HG03066 (cell line): ENCODE measurements around the gene TMCO6.
"Not testable (repeated sequence)": the region's sequence is repeated elsewhere in the genome, so short reads cannot be mapped to it uniquely, and the experiment has no call there.

ENCODE experiments used
- ATAC-seq: cut with Tn5 transposase; IDR thresholded peaks from one replicate; pipeline ENCODE4 v1.9.1; 2021; ENCODE audit warnings: low read depth; ENCODE audit not compliant: unreplicated experiment

The TMCO6 gene

GRCh38 chr5:140639148-140639981 lies at the start of gene TMCO6:
TMCO6 (plus strand) TSS chr5:140639451; CDS start chr5:140639528, 77 bp downstream.
- ATAC-seq = peak; percentile 93

DNA sequence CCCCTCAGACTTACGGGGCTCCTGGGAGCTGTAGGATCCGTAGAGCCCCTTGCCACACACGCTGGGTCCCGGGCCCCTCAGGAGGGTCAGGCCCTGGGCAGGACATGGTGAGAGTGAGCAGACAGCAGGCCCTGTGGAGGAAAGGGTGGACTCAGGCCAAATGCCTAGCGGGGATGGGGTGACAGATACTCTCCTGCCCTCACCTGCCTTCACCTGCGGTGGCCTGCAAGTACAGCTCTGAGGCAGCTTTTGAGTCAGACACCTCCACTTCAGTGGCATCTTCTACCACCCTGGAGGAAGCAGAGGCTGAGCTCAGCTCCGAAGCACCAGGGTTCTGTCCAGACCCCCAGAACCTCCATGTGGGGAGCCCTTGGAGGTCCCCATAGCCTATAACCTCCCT lies 48.4 kb upstream of the TMCO6 start:
- ATAC-seq = no peak

DNA sequence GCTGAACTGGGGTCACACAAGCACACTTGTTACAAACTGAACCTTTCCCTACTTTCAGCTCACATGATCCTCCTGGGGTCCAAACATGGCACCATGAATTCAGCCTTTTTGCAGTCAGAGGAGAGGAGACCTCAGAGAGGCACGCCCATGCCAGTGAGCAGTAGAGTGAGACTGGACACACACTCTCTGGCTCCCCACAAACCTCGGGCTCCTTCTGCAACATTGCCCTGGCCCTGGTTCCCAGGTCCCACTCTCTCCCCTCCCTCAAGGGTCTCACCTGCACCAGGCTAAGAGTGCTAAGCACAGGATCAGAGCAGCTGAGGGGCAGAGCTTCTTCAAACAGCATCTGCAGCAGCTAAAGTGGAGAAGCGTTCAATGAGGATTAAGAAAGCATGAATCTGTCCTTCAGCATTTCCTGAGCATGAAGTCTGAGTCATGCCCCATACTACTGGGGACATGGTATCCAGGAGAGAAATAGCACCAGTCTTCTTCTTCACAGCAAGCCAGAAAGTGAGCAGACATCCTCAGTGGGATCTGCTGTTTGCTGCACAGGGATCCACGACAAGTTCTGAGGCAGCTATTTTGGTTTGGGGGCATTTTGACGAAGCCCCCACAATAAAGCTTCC lies 47.4 kb upstream of the TMCO6 start:
- no peak for ATAC-seq

- not testable (repeated sequence) for ATAC-seq
Measured at GRCh38 chr5:140593070-140593469, 46.2 kb upstream of the TMCO6 start.

GRCh38 chr5:140594169-140594568 lies 45.1 kb upstream of the TMCO6 start:
- ATAC-seq = no peak

- no peak for ATAC-seq
Measured at GRCh38 chr5:140595538-140596300, 43.5 kb upstream of the TMCO6 start.

DNA sequence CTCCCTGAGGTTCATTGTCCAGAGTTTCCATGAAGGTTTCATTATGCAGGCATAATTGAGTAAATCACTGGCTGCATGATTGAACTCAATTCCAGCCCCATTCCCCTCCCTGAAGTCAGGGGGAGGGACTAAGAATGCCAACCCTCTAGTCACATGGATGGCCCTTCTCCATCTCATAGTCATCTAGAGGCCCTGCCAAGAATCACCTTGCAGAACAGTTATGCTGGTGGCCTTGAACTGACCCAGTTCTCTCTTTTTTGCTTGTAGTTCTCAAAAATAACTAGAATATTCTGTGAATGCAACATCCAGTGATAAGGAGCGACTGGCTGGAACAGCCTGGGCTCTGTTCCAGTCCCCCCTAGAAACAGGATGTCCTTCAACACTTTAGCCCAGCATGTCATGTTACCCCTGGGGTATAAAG lies 42.9 kb upstream of the TMCO6 start:
- ATAC-seq = no peak

GRCh38 chr5:140598836-140599235 lies 40.4 kb upstream of the TMCO6 start:
- no peak for ATAC-seq

GRCh38 chr5:140600096-140600495 lies 39.2 kb upstream of the TMCO6 start:
- no peak for ATAC-seq

- no peak for ATAC-seq
Measured at GRCh38 chr5:140602147-140602546, 37.1 kb upstream of the TMCO6 start.

DNA sequence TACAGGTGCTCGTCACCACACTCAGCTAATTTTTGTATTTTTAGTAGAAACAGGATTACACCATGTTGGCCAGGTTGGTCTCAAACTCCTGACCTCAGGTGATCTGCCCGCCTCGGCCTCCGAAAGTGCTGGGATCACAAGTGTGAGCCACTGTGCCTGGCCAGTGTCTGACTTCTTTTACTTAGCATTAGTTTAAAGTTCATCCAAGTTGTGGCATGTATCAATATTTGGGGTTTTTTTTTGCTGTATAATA lies 35.9 kb upstream of the TMCO6 start:
- not testable (repeated sequence) for ATAC-seq

- no peak for ATAC-seq
Measured at GRCh38 chr5:140603734-140604133, 35.5 kb upstream of the TMCO6 start.

DNA sequence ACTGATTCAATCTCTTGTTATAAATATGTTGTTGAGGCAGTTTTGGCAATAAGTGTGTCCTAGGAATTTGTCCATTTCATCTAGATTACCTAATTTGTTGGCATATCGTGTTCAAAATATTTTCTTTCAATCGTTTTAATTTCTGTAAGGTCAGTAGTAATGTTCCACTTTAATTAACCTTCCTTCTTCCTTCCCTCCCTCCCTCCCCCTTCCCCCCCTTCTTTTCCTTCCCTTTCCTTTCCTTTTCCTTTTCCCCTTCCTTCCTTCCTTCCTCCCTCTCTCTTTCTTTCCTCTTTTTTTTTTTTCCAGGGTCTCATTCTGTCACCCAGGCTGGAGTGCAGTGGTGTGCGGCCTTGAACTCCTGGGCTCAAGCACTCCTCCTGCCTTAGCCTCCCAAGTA lies 33.4 kb upstream of the TMCO6 start:
- no peak for ATAC-seq

GRCh38 chr5:140607031-140607430 lies 32.2 kb upstream of the TMCO6 start:
- no peak for ATAC-seq

GRCh38 chr5:140608722-140609121 lies 30.5 kb upstream of the TMCO6 start:
- no peak for ATAC-seq

DNA sequence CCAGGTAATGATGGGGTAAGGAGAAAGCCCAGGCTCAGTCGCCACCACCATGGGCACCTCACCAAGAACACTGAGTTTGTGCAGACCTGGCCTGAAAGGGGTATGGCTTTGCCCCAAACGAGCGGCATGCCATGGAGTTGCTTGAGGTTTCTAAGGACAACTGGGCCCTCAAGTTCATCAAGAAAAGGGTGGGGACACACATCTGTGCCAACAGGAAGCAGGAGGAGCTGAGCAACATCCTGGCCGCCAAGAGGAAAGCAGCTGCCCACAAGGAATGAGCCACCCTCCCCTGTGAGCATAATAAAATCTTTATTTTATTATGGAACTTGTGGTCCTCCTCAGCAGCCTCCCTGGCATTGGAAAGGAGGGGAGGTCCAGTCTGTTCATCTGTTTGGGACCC lies 30.1 kb upstream of the TMCO6 start:
- ATAC-seq = no peak

DNA sequence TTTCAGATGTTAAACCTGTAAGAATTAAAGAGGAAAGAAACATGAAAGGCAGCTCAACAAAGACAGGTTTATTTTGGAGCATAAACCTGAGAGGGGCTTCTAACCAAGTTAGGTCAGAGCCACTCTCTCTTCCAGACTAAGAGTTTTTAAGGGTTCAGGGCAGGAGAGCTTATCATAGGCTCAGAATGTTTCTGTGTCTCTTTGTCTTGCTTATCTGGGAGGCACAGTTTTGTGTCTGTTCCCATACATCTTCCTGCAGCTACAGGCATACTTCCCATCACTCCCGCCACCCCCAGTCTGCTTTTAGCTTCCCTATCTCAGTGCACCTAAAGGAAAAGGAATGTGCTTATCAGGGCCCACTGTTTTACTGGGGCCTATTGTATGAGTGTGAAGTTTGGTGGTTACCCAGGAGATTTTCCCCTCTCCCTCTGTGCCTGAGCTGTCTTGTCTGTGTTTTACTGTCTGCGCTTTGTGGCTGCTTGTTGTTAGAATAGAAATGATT lies 28.2 kb upstream of the TMCO6 start:
- no peak for ATAC-seq

DNA sequence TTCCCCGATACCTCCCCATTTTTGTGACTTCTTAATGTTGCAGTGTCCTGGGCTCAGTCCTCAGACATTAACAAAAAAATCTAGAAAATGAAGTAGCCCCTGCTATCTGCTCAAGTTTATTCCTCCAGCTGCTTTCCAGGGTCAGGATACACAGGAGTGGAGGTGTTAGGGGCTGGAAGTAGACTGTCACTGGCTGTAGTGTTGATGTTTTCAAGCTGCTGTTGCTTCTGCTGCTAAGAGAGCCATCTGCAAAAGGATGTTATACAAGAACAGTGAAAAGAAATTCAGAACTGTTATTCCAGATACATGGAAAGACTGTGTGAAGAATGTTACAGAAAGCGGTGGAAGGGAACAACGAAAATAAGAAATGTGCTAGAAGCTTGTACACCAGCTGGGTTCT lies 16.9 kb upstream of the TMCO6 start:
- ATAC-seq = no peak

- not testable (repeated sequence) for ATAC-seq
Measured at GRCh38 chr5:140623061-140623460, 16.2 kb upstream of the TMCO6 start.

DNA sequence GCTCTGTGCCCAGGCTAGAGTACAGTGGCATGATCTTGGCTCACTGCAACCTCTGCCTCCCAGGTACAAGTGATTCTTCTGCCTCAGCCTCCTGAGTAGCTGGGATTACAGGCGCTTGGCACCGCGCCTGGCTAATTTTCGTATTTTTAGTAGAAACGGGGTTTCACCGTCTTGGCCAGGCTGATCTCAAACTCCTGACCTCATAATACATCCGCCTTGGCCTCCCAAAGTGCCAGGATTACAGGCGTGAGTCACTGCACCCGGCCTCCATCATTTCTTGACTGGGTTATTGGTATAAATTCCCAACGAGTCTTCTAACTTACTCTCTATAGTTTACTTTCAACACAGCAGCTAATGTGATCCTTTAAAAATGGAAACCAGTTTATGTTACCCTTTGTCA lies 14.4 kb upstream of the TMCO6 start:
- ATAC-seq = not testable (repeated sequence)

DNA sequence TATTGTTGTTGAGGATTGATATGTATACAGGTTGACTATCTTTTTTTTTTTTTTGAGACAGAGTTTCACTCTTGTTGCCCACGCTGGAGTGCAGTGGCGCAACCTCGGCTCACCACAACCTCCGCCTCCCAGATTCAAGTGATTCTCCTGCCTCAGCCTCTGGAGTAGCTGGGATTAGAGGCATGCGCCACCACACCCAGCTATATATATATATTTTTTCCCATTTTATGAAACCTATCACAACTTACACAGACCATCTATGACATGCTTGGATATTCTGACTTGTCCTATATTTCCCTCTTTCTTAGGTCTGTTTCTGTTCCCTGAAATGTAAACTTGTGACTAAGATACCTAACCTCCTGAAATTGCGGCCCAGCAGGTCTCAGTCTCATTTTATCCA lies 11.3 kb upstream of the TMCO6 start:
- ATAC-seq = no peak
